Measurements from ENCODE around the gene ANK3.

The ANK3 gene

DNA sequence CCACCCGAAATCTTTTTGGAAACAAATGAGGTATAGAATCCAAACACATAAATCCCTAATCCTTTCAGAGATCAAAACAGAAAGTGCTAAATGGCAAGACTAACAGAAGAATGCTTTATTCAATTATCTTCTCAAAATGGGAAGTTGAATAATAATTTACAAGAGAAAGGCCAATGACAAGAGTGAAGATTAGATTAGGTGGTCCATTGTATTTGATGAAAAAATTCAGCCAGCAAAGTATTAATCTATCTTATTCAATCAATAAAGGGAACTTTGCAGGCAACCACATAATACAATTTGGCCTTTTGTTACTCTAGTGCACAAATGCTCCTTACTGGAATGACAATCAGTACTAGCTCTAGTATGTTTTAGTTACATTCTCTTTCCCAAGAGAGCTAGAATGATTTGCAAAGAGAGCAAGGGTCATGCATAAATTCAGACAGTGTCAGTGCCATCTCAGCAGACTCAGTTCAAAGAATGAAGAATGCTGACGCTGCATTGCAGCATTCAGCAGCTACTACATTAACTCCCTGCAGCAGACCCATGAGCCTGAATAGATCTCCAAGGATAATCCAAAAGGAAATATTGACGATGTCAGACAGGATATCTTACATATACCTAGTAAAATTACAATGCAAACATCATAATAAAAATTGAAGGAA lies 131.8 kb downstream of the ANK3 start:
- Histone ChIP-seq H3K4me3 (no peak overlapping the region), H3K27ac (no peak overlapping the region)

GRCh38 chr10:60254776-60255175 lies 134.9 kb downstream of the ANK3 start:
- no peak overlapping the region for H3K27ac ChIP-seq

GRCh38 chr10:60253484-60253883 lies 136.2 kb downstream of the ANK3 start:
- Histone ChIP-seq H3K27ac (no peak overlapping the region), H3K4me3 (no peak overlapping the region)

More at GRCh38 chr10:60254776-60255175, 134.9 kb downstream of the ANK3 start:
- H3K4me3 ChIP-seq, result no peak overlapping the region

- Histone ChIP-seq H3K27ac (no peak overlapping the region), H3K4me3 (no peak overlapping the region)
Measured at GRCh38 chr10:60252688-60253087, 137.0 kb downstream of the ANK3 start.

DNA sequence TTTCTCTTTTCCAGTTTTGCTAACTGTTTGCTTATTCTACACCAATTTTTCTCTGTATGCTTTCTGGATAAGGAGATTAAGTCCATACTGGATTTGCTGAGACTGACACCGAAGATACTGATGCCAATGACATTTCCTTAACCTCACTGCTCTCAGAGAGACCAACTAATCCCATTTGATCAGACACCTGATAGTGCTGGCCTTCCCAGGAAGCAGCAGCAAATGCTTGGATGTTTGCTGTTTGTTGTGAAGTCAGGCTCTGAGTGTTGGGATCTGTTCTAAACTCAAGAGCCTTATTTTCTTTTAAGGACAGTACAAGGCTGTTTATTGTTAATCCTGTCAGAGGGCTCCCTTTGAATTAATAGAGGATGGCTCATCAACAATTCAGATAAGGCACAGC lies 143.3 kb downstream of the ANK3 start:
- Histone ChIP-seq H3K27ac (no peak overlapping the region), H3K4me3 (no peak overlapping the region)

DNA sequence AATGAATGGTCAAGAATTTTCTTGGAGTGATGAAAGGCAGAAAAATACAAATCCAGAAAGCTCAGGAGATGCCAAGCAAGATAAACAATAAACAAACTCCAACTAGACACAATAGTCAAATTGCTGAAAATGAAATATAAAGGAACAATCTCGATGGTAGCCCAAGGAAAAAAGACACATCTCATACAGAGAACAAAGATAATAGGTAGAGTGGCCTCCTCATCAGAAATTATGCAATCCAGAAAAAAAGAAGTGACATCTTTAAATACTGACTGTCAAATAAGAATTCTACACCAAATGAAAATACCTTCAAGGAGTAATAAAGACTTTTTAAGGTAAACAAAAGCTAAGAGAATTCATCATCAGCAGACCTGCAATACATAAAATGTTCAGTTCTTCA lies 150.4 kb downstream of the ANK3 start:
- Histone ChIP-seq H3K4me3 (no peak overlapping the region), H3K27ac (no peak overlapping the region)

DNA sequence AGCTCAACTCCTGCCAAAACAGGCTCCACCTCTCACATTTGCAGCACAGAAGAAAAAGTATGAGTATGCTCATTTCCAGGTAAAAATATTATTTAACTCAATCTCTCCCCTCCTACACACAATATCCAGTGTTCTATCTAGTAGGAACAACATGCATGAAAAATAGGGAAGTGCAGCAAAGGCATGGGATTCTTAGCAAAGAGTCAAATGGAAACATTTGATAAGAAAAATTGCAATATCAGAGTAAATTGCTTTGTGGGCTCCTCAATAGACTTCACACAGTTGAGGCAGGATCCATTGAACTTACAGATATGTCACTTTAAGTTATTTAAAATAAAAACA lies 150.9 kb downstream of the ANK3 start:
- H3K4me3 ChIP-seq, result no peak overlapping the region
- H3K27ac ChIP-seq, result peak overlapping the region in 1 of 21 experiments; percentile 74

- Histone ChIP-seq H3K4me3 (peak overlapping the region in 1 of 7 experiments; percentile 5), H3K27ac (peak overlapping the region in 3 of 21 experiments; percentile 4 to 74 (median 25))
Measured at GRCh38 chr10:60237977-60238758, 151.5 kb downstream of the ANK3 start.

DNA sequence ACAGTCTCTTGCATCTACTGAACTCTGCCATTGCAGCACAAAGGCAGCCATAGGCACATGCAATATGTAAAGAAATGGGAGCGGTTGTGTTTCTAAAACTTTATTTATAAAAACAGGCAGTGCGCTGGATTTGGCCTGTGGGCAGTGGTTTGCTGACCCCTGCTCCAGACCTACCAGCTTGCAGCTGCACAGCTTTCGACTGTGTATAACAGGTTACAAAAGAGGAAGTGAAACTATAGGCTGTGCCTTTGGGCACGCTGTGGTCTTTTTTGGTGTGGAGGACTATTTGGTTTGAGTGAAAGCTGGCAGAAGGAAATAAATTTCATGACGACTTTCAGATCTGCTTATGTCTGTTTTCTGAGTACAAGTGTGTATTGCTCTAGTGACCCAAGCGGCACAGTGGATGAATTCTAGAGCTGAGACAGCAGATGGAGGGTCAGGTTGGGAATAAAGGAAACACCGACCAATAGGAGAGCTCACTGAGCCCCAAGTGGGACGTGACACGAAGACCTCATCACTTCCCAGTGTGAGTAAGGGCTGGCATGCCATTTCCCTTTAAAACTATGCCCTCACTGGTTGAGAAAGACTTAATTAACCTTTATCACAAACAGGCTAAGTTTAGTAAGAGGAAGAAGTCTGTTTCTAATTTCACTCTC lies 152.7 kb downstream of the ANK3 start:
- peak overlapping the region in 1 of 7 experiments; percentile 0 for H3K4me3 ChIP-seq
- peak overlapping the region in 5 of 21 experiments; percentile 4 to 74 (median 25) for H3K27ac ChIP-seq

GRCh38 chr10:60235001-60235400 lies 154.7 kb downstream of the ANK3 start:
- Histone ChIP-seq H3K4me3 (no peak overlapping the region), H3K27ac (no peak overlapping the region)

DNA sequence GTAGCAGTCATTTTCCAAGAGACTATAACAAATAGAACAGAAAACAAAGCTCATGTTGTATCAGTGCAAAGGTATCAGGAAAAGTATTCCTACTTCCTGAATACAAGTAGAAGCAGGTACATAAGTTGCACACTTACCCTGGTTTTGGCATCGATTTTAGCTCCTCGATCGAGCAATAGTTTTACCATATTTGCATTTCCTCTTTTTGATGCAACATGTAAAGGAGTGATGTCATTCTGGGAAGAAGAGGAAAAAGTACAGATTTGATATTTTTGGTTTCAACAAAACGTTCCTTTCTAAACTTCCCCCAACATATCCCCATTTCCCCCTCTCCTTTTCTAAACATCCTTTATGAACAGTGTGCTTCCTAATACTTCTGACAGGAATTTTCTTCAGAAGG lies 155.1 kb downstream of the ANK3 start:
- no peak overlapping the region for H3K27ac ChIP-seq

GRCh38 chr10:60230892-60231291 lies 158.8 kb downstream of the ANK3 start:
- Histone ChIP-seq H3K27ac (no peak overlapping the region), H3K4me3 (no peak overlapping the region)

More for the DNA sequence above, 155.1 kb downstream of the ANK3 start:
- no peak overlapping the region for H3K4me3 ChIP-seq

DNA sequence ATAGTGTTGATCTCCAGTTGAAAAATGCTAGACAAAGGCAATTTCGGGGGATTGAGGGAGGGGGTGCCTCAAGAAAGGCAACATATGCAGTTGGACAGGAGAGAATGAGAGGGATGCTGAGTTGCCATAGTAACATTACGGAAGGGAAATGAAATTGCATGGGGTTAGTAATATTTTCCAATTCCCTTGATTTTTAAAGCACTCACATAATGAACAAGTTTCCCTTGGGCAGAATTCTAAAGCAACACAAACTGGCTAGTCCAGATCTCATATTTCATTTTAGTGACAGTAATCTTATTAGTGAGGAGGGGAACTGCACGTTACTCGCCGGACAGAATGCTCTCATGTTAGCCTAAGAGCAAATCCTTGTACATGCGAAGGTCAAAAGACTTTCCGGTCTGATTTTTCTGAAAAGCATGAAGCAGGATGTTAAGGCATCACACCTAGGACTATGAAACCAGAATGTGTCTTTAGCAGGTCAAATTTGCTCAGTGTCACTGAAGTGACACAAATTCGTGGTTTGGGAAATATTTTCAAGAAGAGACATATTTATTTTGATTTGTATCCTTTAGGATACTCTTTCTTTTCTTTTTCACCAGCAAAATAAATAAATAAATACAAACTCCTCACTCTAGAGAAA lies 165.5 kb downstream of the ANK3 start:
- Histone ChIP-seq H3K4me3 (no peak overlapping the region), H3K27ac (no peak overlapping the region)

GRCh38 chr10:60222047-60222446 lies 167.6 kb downstream of the ANK3 start:
- H3K4me3 ChIP-seq, result no peak overlapping the region
- H3K27ac ChIP-seq, result no peak overlapping the region

GRCh38 chr10:60212195-60212594 lies 177.5 kb downstream of the ANK3 start:
- Histone ChIP-seq H3K4me3 (no peak overlapping the region), H3K27ac (no peak overlapping the region)

DNA sequence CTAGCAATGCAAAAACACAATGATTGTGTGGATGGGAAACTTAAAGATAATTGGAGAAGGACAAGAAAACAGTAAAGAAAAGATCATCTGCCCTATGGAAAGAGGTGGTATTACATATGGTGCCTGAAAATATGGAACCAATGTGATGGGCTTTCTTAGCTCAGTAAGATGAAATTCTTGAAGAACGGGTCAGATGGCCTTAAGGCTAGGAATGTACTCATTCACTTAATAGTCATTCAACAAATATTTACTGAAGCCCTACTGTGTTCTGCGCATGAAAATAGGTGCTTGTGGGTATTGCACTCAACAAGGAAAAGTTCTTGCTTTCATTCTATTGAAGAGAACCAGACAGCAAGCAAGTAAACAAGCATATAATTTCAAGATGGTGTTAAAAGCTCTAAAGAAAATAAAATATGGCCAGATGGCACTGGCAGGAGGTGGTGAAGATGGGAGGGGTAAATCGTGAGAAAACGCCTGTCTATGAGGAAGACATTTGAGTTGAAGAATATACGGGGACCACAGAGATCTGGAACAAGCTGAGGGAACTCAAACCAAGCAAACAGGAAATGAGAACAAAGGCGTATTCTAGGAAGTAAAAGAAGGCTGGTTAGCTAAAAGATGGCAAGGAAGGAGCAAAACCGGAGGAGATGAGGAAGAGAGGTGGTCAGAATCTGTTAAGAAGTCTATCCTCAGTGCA lies 179.7 kb downstream of the ANK3 start:
- H3K4me3 ChIP-seq, result no peak overlapping the region
- no peak overlapping the region for H3K27ac ChIP-seq

DNA sequence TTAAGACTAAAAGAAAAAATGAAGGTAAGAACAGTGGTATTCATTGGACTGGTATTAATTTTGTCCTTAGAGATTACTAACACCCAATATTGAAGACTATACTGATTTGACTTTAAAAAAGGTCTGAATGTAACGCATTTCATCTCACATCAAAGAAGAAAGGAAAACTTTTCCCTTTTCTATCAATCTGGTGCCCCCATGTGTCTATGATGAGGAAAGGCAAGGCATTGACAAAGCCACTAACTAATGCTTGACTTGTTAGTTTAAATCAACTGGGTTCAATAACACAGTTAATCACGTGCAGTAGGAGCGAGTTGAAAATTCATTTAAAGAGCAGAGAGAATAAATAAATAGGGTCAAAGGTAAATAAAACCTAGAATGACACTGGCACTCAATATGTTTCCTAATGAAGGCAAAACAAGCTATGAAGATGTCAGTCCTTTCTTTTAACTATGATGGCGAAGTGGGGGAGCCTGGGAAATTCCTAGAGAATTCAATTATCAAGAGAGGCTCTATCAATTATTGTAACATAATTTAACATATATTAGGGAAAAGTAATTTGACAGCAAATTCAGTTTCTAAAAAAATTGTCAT lies 180.9 kb downstream of the ANK3 start:
- H3K4me3 ChIP-seq, result no peak overlapping the region
- H3K27ac ChIP-seq, result no peak overlapping the region

DNA sequence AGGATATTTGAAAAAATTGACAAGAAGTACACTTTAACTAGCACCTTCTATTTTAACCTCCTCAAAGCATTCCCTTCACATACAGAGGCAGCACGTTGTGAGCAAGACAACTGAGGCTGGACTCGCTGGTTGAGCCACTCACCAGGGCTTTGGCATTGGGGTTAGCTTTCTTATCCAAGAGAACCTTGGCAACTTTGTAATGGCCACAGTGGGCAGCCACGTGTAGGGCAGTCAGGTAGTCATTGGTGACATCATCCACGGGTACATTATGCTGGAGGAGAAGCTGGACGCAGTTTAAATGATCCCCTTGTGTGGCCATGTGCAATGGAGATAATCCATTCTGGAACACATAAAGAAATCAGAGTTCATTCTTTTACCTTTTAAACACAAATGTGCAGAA lies 181.8 kb downstream of the ANK3 start:
- H3K4me3 ChIP-seq, result no peak overlapping the region
- no peak overlapping the region for H3K27ac ChIP-seq

- H3K4me3 ChIP-seq, result no peak overlapping the region
- no peak overlapping the region for H3K27ac ChIP-seq
Measured at GRCh38 chr10:60206735-60207134, 182.9 kb downstream of the ANK3 start.
